Gastroesophageal sphincter (tissue), 3 donors: ENCODE measurements around the gene STK32B.

Experiments
- CTCF ChIP-seq, 4 experiments: fragments of 200-600 bp in 2 of 4; fragments of 450-650 bp in 2 of 4; sonication (generic) in 1 of 4; IDR thresholded peaks; one replicate each; pipeline ENCODE4 v1.5.1; 2017 to 2019; ENCODE audit warnings: antibody characterized with exemption in 4 of 4, mild to moderate bottlenecking in 2 of 4, moderate library complexity in 2 of 4
- POLR2A ChIP-seq, 2 donors: fragments of 450-650 bp; IDR thresholded peaks; one replicate each; pipeline ENCODE4 v1.6.1; 2017; ENCODE audit warnings: antibody characterized with exemption in 2 of 2, mild to moderate bottlenecking in 2 of 2, moderate library complexity in 1 of 2
- POLR2AphosphoS5 ChIP-seq: sonication (generic); formaldehyde crosslinking; IDR thresholded peaks from one replicate; pipeline ENCODE4 v1.6.1; 2017; ENCODE audit warnings: antibody characterized with exemption

GRCh38 chr4:5355846-5356245 lies 304.6 kb downstream of the STK32B start:
- no peak for TF ChIP-seq CTCF (IDR thresholded peaks at IDR 0.05)
- TF ChIP-seq POLR2A (IDR thresholded peaks at IDR 0.05): no peak
- TF ChIP-seq POLR2AphosphoS5: no peak
